Adrenal gland (tissue), 5 donors: ENCODE data around the gene THAP8.

Experiments
- POLR2A ChIP-seq, 2 donors: fragments of 450-650 bp; IDR thresholded peaks; one replicate each; pipeline ENCODE4 v1.6.1; 2017; ENCODE audit warnings: antibody characterized with exemption in 2 of 2, mild to moderate bottlenecking in 2 of 2, moderate library complexity in 1 of 2
- TF ChIP-seq, protein P1 (sequence below), 6 experiments: fragments of 450-650 bp in 4 of 6; fragments of 200-600 bp in 2 of 6; sonication (generic) in 1 of 6; IDR thresholded peaks; 1 replicate in 5 of 6; 2 replicates in 1 of 6; pipeline versions ENCODE4 v1.5.1 to v1.8.0; 2016 to 2021; ENCODE audit warnings: antibody characterized with exemption in 6 of 6, mild to moderate bottlenecking in 2 of 6, moderate library complexity in 1 of 6
- donor health status: DM: no; HTN: no; CAD: no.

DNA sequence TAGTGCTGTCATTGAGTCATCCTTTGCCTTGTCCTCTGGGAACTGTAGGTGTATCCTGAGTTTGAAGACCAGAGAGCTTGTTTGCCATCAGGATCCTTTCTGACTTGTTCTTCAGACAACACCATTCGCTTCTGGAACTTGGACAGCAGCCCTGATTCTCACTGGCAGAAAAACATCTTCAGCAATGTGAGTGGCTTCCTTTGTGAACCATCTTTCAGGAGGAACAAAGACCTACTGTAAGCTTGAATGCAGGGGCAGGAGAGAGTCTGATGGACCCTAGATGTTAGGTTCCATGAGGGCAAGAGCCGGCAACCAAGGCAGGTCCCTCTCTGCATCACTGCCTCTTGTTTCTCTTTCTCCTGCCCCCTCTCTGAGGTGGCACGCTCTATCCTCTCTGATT is 27.3 kb upstream of the THAP8 start:
- TF ChIP-seq, protein P1, sequence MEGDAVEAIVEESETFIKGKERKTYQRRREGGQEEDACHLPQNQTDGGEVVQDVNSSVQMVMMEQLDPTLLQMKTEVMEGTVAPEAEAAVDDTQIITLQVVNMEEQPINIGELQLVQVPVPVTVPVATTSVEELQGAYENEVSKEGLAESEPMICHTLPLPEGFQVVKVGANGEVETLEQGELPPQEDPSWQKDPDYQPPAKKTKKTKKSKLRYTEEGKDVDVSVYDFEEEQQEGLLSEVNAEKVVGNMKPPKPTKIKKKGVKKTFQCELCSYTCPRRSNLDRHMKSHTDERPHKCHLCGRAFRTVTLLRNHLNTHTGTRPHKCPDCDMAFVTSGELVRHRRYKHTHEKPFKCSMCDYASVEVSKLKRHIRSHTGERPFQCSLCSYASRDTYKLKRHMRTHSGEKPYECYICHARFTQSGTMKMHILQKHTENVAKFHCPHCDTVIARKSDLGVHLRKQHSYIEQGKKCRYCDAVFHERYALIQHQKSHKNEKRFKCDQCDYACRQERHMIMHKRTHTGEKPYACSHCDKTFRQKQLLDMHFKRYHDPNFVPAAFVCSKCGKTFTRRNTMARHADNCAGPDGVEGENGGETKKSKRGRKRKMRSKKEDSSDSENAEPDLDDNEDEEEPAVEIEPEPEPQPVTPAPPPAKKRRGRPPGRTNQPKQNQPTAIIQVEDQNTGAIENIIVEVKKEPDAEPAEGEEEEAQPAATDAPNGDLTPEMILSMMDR (IDR thresholded peaks at IDR 0.05) = no peak
- no peak for TF ChIP-seq POLR2A (IDR thresholded peaks at IDR 0.05)
